Stimulated activated CD8-positive, alpha-beta memory T cell treated with anti-CD3 and anti-CD28 coated beads, Interleukin-12 subunit alpha, Interleukin-12 subunit beta, amount 100 ng/mL, for 4 hours (primary cell): ENCODE results near the gene AP4M1.

Source experiments
- DNase-seq: peaks from one replicate; pipeline ENCODE4 v3.0.0-alpha.2; 2020; ENCODE audit warnings: low read depth

AP4M1 gene

DNA sequence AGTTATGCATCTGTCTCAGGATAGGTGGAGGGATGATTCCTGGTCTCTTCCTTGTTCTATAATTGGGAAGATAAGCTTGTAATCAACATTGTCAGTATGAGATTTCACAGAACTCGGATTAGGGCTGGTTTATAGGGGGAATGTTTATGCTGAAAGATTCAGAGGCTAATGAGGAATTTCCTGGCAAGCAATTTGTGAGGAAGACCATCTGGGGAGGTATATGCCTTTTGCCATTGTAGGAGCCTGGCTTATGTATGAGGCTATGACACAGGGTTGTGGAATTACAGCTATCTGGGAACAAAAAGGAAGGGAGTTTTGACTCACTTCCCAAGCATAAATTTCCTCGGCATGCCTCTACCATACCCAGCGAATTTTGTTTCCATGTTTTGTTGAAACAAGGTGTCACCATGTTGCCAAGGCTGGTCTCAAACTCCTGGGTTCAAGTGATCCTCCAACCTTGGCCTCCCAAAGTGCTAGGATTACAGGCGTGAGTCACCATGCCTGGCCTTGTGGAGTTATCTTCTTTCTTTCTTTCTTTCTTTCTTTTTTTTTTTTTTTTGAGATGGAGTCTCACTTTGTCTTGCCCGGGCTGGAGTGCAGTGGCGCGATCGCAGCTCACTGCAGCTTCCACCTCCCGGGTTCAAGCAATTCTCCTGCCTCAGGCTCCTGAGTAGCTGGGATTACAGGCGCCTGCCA, 14.2 kb upstream of the AP4M1 start:
- DNase-seq, result no peak

DNA sequence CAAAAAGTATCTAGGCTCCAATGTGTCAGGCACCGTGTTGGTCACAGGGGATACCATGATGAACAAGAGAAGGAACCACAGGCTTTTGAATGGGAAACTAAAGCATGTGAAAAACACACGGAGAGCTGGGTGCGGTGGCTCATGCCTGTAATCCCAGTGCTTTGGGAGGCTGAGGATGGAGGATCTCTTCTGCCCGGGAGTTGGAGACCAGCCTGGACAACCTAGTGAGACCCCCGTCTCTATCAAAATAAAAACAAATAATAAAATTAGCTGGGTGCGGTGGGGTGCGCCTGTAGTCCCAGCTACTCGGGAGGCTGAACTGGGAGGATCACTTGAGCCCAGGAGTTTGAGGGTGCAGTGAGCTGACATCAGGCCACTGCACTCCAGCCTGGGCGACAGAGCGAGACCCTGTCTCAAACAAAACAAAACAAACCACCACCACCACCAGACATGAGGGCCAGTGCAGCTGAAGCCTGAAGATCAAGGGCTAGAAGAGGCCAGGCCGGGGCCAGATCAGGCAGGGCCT, 13.3 kb upstream of the AP4M1 start:
- DNase-seq, result no peak

DNA sequence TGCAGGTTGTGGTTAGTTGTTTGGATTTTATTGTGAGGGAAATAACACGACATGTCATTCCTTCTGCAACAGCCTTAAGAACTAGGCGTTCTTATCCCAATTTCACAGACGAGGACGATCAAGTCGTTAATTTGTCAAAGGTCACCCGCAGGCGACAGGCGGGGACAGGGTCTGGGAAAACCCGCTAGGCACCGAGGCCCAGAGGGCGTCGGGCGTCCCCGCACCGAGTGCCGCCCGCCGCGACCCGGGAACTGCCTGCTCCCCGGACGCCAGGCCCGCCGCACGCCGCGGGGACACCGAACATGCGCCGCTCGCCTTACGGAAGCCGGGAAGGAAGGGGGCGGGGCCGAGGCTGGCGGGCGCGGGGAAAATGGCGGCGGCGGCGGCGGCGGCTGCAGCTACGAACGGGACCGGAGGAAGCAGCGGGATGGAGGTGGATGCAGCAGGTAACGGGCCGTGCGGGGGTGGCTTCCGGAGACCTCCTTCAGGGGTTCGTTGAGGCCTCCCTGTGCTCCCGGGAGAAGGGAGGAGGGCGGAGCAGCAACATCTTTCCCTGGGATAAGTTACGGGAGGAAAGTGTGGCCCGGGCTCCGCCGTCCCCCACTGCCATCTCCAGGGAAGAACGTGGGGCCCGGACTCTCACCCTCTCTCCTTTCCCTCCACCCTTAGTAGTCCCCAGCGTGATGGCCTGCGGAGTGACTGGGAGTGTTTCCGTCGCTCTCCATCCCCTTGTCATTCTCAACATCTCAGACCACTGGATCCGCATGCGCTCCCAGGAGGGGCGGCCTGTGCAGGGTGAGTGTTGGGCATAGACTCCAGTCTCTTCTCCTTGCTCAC, 12.6 kb upstream of the AP4M1 start, which contains the start of gene COPS6:
COPS6 (plus strand) TSS at position 349 of the 837 bp plus-strand sequence; CDS start at position 371, 22 bp downstream.
- peak; percentile 73 for DNase-seq

DNA sequence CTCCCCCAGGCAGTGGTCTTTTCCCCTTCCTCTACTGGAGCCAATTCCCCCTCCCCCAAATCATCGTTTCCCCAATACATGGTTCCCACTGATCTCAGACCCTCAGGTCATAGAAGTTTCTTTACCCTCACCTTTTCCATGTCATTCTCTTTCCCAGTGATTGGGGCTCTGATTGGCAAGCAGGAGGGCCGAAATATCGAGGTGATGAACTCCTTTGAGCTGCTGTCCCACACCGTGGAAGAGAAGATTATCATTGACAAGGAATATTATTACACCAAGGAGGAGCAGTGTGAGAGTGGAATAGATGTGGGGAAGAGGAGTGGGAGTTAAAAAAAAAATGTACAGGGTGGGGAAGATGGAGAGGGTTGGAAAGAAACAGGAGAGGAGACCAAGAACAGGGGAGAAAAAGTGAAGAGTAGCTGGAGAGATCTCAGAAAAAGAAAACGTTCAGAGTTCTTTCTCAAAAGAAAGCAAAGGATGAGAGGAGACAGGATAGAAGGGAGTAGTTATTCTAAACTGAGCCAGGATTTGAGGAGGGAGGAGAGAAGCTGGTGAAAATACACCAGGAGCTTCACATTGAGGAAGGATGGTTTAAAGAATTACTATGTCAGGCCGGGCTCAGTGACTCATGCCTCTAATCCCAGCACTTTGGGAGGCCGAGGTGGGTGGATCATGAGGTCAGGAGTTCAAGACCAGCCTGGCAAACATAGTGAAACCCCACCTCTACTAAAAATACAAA, 11.8 kb upstream of the AP4M1 start:
- DNase-seq, result no peak

DNA sequence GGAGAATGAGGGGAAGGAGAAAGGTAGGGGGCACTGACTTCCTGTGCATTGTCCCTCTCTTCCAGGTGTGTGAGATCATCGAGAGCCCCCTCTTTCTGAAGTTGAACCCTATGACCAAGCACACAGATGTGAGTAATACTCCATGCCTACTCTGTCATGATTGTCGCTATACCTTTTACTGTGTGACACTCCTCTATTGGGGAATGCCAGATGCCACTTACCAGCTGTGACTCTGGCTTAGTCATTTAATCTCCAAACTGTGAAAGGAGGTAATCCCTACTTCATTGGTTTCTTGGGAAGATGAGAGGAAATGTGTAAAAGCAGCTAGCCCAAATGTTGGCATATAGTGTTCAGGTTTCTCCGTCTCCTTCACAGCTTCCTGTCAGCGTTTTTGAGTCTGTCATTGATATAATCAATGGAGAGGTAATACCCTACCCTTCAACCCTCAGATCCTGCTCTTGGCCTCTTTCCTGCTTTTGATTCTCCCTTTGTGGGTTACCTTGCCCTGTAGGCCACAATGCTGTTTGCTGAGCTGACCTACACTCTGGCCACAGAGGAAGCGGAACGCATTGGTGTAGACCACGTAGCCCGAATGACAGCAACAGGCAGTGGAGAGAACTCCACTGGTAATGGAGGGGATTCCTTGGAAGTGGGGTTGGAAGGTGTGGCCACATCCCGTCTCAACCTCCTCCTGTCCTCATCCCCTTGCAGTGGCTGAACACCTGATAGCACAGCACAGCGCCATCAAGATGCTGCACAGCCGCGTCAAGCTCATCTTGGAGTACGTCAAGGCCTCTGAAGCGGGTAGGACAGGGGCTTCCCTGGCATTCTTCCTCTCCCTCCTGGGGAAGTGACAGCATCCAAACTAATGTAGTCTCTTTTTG, 10.7 kb upstream of the AP4M1 start:
- no peak for DNase-seq

DNA sequence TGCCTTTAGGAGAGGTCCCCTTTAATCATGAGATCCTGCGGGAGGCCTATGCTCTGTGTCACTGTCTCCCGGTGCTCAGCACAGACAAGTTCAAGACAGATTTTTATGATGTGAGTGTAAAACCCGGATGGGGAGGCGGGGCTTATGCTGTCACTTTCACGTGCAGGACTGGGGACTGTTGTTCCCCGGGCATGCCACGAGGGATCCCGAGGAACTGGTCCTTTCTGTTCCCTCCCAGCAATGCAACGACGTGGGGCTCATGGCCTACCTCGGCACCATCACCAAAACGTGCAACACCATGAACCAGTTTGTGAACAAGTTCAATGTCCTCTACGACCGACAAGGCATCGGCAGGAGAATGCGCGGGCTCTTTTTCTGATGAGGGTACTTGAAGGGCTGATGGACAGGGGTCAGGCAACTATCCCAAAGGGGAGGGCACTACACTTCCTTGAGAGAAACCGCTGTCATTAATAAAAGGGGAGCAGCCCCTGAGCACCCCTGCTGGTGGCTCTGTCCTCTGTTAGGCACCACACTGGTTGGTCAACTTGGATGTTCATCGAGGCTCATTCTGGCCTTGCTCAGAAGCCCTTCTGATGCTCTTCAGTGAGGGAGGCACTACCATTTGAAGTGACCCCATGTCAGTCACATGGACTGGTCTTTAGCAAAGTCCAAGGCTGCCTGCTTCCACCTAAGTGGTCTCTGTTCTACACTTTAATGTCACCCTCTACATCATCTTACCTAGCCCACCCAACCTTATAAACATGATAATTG, 9.8 kb upstream of the AP4M1 start:
- no peak for DNase-seq

DNA sequence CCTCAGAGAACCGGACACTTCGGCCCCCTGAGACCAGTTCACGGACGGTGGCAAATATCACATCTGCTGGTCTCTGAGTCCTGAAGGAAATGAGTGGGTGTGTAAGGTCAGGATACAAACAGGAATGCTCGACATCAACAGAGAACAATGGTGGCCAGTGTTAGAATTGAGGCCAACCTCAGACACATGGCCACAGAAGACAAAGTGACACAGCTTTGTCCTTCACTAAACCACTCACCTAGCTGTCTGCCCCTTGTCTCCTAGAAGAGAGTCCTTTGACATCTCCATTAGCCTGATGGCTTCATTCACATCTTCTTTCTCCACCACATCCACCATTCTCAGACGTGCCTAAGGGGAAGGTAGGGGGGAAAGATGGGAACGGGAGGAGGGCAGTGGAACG, 8.4 kb upstream of the AP4M1 start:
- DNase-seq, result no peak

DNA sequence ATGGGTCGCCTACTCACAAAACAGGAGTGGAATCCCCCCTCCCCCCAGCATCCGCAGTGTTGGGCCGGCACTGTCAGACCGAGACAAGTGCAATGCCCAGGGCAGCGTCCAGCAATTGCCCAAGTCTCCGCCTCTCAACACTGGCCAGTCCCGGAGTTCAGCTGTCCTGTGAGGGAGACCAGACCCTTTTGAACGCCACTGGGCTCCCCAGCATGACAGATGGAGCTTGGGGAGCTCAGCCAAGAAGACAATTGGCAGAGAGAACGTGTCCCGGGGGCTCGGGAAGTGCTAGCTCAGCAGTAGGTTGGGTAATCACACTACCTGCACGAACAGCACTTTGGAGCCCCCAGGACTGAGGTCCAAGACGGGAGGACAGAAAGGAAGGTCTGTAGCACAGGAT, 7.9 kb upstream of the AP4M1 start:
- no peak for DNase-seq

DNA sequence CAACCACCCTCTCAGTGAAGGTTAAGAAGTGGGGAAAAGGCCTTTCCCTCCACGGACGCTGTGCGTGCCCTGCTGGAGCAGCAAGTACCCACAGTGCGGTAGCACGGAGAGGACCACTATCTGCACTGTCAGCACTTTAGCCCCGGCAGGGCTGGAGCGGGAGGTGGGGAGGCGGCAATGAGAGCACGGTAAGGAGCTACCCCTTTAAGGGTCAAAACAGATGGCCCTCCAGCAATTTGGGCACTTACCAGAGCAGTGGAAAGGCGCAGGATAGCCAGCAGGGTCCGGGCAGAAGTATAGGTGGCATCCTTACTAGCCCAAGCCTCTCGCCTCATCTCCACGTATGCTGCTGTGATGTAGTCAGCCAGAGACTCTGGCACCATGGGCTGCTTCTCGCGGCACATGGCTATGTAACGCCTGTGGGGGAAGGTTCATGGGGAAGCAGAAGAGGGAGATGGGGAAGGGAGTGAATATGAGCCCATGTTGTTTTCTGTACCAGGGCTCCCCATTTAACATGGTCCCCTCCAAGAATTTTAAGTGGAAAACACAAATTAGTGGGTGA, 7.4 kb upstream of the AP4M1 start:
- no peak for DNase-seq

DNA sequence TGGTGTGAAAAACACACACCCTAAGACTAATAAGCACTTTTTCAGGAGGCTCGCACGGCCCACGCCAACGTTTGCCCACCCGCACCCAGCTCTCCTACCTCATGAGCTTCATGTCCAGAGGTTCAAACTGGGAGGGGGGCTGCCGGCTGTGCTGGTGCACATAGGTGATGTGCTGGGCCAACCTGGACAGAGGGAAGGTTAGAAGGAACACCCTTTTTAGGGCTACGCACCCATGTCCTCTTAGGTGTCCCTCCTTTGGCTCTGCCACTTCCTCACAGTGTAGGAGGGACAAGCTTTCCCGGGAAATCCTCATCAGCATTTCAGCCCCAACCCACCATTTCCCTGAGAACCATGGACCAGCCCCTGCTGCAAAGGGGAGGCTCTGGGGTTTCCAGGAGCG, 6.2 kb upstream of the AP4M1 start:
- no peak for DNase-seq

DNA sequence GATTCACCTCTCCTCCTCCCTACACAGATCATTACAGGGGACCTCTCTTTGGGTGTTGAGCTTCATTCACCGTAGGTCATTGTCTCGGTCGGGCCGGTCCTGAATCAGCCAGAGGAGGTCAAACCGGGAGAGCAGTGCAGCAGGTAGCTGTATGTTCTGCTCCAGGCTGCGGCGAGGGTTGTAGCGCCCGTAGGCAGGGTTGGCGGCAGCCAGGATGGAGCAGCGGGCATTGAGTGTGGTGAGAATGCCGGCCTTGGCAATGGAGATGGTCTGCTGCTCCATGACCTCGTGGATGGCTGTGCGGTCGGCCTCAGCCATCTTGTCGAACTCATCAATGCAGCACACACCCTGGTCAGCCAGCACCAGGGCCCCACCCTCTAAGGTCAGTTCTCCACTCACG, 5.7 kb upstream of the AP4M1 start:
- no peak for DNase-seq

DNA sequence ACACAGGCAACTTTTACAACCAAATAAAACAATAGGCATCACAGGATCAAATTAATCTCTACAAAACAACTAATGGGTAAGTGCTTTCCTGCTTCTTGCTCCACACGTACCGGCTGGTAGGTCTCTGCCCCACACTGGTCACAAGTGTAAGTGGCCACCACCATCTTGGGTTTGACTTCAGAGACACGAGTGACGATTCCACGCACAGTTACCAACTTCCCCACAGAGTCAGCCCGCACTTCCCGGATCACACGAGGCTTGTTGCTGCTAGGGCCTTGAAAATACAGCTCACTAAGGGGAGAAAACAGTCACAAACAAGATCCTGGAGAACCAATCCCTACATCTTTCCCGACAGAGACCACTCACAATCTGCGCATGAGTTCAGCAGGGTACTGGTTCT, 2.5 kb upstream of the AP4M1 start:
- no peak for DNase-seq

DNA sequence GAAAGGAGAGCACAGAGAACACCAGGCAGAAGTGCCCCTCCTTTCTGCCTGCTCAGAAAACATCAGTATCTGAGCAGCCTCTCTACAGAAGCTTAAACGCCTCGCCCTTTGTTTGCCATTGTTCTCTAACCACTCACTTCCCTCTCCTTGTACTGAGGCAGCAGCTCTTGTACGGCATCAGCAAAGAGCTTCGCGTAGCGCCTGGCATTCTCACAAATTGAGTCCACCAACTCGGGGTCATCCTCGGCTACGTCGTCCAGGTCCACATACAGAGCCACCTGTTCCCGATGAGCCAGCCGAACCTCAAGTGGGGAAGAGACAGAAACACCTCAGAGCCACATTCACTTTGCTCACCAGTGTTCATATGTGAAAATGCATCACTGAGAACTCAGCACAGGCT, 2.0 kb upstream of the AP4M1 start:
- DNase-seq, result no peak

DNA sequence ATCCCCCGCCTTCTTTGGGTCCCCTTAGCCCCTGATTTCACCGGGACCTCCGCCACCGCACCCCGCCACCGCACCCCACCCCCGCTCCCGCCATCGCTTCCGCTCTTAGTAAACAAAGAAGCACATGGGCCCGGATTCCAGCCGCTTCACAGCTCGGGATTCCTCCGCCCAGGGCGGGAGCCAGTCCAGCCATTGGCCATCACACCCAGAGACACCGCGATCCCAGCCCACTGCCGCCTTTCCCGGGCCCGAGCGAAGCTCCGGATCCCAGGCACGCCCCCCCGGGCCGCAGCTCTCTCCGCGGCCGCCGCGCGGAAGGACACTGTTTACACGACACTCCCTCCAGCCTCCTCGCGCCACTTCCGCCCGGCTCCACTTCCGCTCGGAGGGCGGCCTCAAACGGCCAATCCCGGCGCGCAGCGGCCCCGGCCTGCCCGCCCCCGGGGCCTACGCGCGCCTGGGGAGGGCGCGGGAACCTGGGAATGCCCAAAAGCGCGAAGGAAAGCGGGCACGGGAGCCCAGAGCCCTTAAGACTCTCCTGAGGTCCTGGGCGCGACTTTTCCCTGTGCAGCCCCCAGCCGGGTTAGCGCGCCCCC, 925 bp upstream of the AP4M1 start:
- DNase-seq, result peak; percentile 79

DNA sequence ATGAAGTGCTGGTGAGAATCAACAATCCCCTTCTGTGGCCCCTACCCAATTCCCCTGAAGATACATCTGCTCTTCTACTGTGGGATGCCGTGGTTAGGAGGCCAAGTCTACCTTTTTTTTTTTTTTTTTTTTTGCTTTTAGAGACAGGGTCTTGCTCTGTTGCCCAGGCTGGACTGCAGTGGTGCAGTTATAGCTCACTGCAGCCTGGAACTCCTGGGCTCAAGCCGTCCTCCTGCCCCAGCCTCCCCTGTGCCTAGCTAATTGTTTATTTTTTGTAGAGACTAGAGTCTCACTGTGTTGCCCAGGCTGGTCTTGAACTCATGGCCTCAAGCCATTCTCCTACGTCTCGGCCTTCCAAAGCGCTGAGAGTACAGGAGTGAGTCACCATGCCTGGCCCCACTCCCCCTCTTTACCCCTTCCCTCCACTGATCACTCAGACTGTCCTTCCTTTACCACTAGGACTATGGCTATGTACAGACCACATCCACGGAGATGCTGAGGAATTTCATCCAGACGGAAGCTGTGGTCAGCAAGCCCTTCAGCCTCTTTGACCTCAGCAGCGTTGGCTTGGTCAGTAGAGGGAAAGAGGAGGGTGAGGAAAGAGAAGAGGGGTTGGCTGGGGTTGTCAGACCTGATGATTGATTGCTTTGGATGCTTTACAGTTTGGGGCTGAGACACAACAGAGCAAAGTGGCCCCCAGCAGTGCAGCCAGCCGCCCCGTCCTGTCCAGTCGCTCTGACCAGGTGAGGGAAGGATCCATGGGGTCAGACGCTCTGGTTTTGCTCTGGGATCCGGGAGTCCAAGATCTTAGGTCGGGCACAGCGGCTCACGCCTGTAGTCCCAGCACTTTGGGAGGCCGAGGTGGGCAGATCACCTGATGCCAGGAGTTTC, 1.8 kb downstream of the AP4M1 start:
- no peak for DNase-seq

DNA sequence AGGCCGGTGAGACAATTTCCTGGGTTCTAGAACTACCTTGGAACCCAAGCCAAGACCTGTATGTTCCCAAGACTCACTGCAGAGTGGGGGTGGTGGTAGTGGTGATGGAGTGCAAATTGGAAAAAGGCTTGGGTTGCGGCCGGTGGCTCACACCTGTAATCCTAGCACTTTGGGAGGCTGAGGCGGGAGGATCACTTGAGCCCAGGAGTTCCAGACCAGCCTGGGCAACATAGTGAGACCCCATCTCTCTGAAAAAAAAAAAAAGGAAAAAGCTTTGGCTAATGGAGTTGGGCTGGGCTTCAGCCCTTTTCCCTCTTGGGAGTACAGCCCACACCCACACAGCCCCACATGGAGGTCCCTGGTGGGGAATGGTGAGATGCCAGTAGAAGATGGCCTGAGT, 4.1 kb downstream of the AP4M1 start:
- no peak for DNase-seq

DNA sequence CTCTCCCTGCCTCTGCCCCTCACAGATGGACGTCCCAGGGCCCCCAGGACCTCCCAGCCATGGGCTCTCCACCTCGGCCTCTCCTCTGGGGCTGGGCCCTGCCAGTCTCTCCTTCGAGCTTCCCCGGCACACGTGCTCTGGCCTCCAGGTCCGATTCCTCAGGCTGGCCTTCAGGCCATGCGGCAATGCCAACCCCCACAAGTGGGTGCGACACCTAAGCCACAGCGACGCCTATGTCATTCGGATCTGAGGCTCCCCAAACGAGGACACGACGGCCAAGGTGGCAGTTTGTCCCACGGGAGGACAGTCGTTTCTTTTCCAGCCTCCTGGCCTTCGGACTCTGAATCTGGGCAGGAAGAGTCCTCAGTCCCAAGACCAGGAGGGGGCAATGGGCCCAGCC, 5.2 kb downstream of the AP4M1 start:
- DNase-seq, result no peak

DNA sequence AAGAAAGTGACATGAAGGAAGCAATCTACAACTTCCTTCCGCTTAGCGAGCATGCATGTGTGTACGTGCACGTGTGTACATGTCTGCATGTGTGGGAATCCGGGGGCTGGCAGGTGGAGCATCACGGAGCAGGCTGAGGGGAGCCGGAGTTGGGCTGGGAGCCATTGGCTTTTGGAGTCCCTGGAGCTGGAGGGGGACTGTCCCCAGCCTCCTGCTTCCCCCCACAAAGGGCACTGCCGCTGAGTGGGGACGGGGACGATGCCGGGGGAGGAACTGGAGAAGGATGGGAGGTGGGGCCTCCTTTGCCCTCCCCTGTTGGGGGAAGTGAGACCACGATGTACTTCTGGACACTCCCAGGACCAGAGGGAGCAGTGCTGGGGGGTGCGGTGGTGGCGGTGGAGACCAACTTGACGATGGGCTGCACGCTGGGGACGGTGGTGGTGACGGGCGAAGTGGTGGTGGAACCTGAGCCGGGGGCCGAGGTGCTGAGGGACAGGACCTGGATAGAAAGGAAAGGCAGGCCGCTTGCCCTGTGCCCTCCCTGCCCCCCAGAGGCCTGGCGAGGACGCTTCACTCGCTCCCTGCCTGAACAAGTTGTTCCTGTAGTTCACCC, 5.8 kb downstream of the AP4M1 start:
- DNase-seq, result no peak

DNA sequence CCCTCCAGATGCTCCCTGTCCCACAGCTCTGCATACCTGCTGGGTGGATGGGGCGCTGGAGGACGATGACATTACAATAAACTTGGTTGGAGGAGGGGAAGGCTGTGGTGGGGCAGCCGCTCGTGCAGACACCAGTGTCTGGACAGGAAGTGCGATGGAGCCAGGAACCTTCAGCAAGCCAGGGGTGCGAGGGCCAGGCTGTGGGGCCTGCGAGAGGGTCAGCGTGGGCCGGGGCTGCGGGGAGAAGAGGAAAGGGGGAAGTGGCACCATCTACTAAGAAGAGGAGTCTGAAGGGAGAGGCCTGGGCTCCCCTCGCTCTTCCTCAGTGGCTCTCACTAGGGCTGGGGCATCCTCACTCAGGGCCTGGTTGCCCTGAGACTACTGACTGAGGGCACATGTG, 6.4 kb downstream of the AP4M1 start:
- no peak for DNase-seq
